K562 (cell line): ENCODE measurements around the gene PDLIM5. TPM values are rescaled to one million over a fixed set of nuclear protein-coding genes. Genes with fewer than 3 reads are reported as not detected.

Experiments used
- ATAC-seq: fragments of 200-7000 bp; cut with Tn5 transposase; 3 replicates; pipeline ENCODE4 v1.9.1; 2020; ENCODE audit warnings: moderate library complexity
- BruUV-seq: library from RNA; stranded (reverse); fragments of 400-500 nt; replicated peaks from 2 replicates; lab custom pipeline; 2021; lab: Mats Ljungman, UMichigan
- CTCF ChIA-PET: fragments of 300-600 bp; formaldehyde crosslinking; extraction: SDS; loops from one replicate; lab custom pipeline; 2021; ENCODE audit warnings: low intra/inter-chr PET ratio; lab: Yijun Ruan, JAX
- POLR2A ChIA-PET: fragments of 300-600, 350-650 bp; sonication (Branson Sonifier 250); formaldehyde crosslinking; extraction: SDS; loops from one replicate; lab custom pipeline; 2021; ENCODE audit warnings: antibody characterized with exemption, inconsistent platforms; lab: Yijun Ruan, JAX
- DNase-seq, 4 experiments: peaks; one replicate each; pipeline versions ENCODE4 v3.0.0 to v3.0.0-alpha.2; 2011 to 2018; ENCODE audit warnings: low spot score in 3 of 4, mixed read lengths in 3 of 4; ENCODE audit errors: extremely low read depth in 1 of 4
- FAIRE-seq: peaks from 2 replicates; lab custom pipeline; 2011; peaks lifted over from hg19 to GRCh38; lab: Jason Lieb, UNC
- H2AFZ ChIP-seq: 2 replicates; pipeline ENCODE4 v1.6.0; 2011; ENCODE audit warnings: low read depth, low read length, control low read depth, inconsistent platforms
- H3K27ac ChIP-seq: fragments of 200-600 bp; 3 replicates; pipeline ENCODE4 v1.8.0; 2011; ENCODE audit warnings: low read depth, mild to moderate bottlenecking, control low read depth, inconsistent platforms, low read length, moderate library complexity, mixed read lengths; ENCODE audit errors: extremely low read depth
- H3K27me3 ChIP-seq, 2 experiments: fragments of 300-600 bp in 1 of 2; 2 replicates in 1 of 2; 3 replicates in 1 of 2; pipeline versions ENCODE4 v1.6.0 to v1.8.0; 2011; ENCODE audit warnings: inconsistent platforms in 2 of 2, low read length in 2 of 2, mild to moderate bottlenecking in 1 of 2, mixed read lengths in 1 of 2, moderate library complexity in 1 of 2; ENCODE audit not compliant: control insufficient read depth in 2 of 2, insufficient read depth in 2 of 2
- H3K36me3 ChIP-seq: fragments of 300-600 bp; 3 replicates; pipeline ENCODE4 v1.8.0; 2011; ENCODE audit warnings: mild to moderate bottlenecking, low read length, inconsistent platforms; ENCODE audit not compliant: control insufficient read depth, insufficient read depth
- H3K4me1 ChIP-seq, 2 experiments: fragments of 200-600 bp in 1 of 2; replicated peaks in 1 of 2; 2 replicates in 1 of 2; 3 replicates in 1 of 2; pipeline versions ENCODE4 v1.5.1 to v1.8.0; 2011; ENCODE audit warnings: inconsistent platforms in 2 of 2, low read length in 2 of 2, mild to moderate bottlenecking in 1 of 2, mixed read lengths in 1 of 2, moderate library complexity in 1 of 2; ENCODE audit not compliant: control insufficient read depth in 2 of 2, insufficient read depth in 2 of 2
- H3K4me2 ChIP-seq: 2 replicates; pipeline ENCODE4 v1.6.1; 2011; ENCODE audit warnings: low read length, control low read depth, inconsistent platforms, mixed read lengths; ENCODE audit not compliant: insufficient read depth
- H3K4me3 ChIP-seq: fragments of 200-600 bp; sonication (generic), shearing (Covaris generic); 2 replicates; pipeline ENCODE4 v1.5.1; 2016; ENCODE audit warnings: control low read depth, inconsistent platforms
- H3K79me2 ChIP-seq: fragments of 200-600 bp; 3 replicates; pipeline ENCODE4 v1.8.0; 2011; ENCODE audit warnings: low read length, inconsistent platforms; ENCODE audit not compliant: control insufficient read depth, insufficient read depth
- H3K9ac ChIP-seq, 2 experiments: 2 replicates each; pipeline versions ENCODE4 v1.6.0 to v1.6.1; 2011; ENCODE audit warnings: low read depth in 2 of 2, low read length in 2 of 2, control low read depth in 1 of 2, inconsistent platforms in 1 of 2, mild to moderate bottlenecking in 1 of 2, mixed read lengths in 1 of 2; ENCODE audit not compliant: insufficient read depth in 1 of 2
- H3K9me1 ChIP-seq: one replicate; pipeline ENCODE4 v1.6.0; 2011; ENCODE audit warnings: inconsistent platforms, mild to moderate bottlenecking, low read length, moderate library complexity; ENCODE audit not compliant: control insufficient read depth, insufficient read depth
- H3K9me3 ChIP-seq: replicated peaks from 2 replicates; pipeline ENCODE4 v1.5.1; 2011; ENCODE audit warnings: low read depth, low read length, inconsistent platforms; ENCODE audit not compliant: control insufficient read depth, insufficient read depth
- H4K20me1 ChIP-seq: replicated peaks from 2 replicates; pipeline ENCODE4 v1.6.1; 2011; ENCODE audit warnings: low read length, inconsistent platforms, mixed read lengths; ENCODE audit not compliant: control insufficient read depth, insufficient read depth
- BCL6 ChIP-seq: fragments of 250-450 bp; sonication (Bioruptor Pico); IDR thresholded peaks from 2 replicates; pipeline ENCODE4 v1.4.0; 2020
- BDP1 ChIP-seq: IDR thresholded peaks from 3 replicates; pipeline ENCODE4 v1.6.1; 2011; ENCODE audit not compliant: insufficient read length, insufficient read depth
- CEBPG ChIP-seq, 3 experiments: fragments of 200-800 bp in 1 of 3; sonication (Bioruptor generic) in 1 of 3; sonication (generic) in 1 of 3; formaldehyde crosslinking in 1 of 3; IDR thresholded peaks in 2 of 3; conservative IDR thresholded peaks in 1 of 3; 2 replicates each; pipeline versions ENCODE4 v1.6.1 to v1.8.0; 2016 to 2022; ENCODE audit warnings: missing compliant biosample characterization in 2 of 3, missing genetic modification characterization in 2 of 3, mild to moderate bottlenecking in 1 of 3, missing genetic modification reagents in 1 of 3
- FOSL1 ChIP-seq: fragments of 200-800 bp; sonication (Bioruptor generic); conservative IDR thresholded peaks from 2 replicates; pipeline ENCODE4 v1.6.1; 2016; ENCODE audit warnings: missing genetic modification characterization, missing compliant biosample characterization
- KDM1A ChIP-seq, 2 experiments: fragments of 450-650 bp; IDR thresholded peaks; 2 replicates each; pipeline ENCODE4 v1.6.1; 2016; ENCODE audit warnings: mild to moderate bottlenecking in 2 of 2
- LCOR ChIP-seq: sonication (generic); formaldehyde crosslinking; IDR thresholded peaks from 2 replicates; pipeline ENCODE4 v1.8.0; 2022; ENCODE audit warnings: mild to moderate bottlenecking, missing genetic modification reagents
- MXI1 ChIP-seq: IDR thresholded peaks from 2 replicates; pipeline ENCODE4 v1.6.1; 2011; ENCODE audit warnings: low read depth, mild to moderate bottlenecking, improper control_type of control experiment, low read length
- NFIC ChIP-seq: fragments of 450-650 bp; IDR thresholded peaks from 2 replicates; pipeline ENCODE4 v1.6.1; 2017; ENCODE audit warnings: mild to moderate bottlenecking, inconsistent platforms
- RERE ChIP-seq: sonication (generic); formaldehyde crosslinking; IDR thresholded peaks from 2 replicates; pipeline ENCODE4 v1.8.0; 2023; ENCODE audit warnings: missing genetic modification reagents, mild to moderate bottlenecking, borderline replicate concordance
- ZNF778 ChIP-seq: fragments of 450-650 bp; formaldehyde crosslinking; IDR thresholded peaks from 2 replicates; pipeline ENCODE4 v1.4.0; 2020; ENCODE audit warnings: mild to moderate bottlenecking, moderate library complexity
- WGBS: fragments of 100-300 bp; shearing (Covaris generic); methylation state at CpG from one replicate; pipeline ENCODE4 v1.1.6; 2016; ENCODE audit warnings: low coverage, mixed read lengths; ENCODE audit not compliant: insufficient coverage; ENCODE audit errors: missing lambda C conversion rate; 5-methylcytosine and 5-hydroxymethylcytosine counted together
- in situ Hi-C: fragments of 300-500 bp; cut with MboI; formaldehyde crosslinking; loops from 4 replicates; pipeline ENCODE4 v1.15.0; 2018; ENCODE audit warnings: inconsistent platforms, mixed read lengths
- intact Hi-C: fragments of 100-400 bp; cut with micrococcal nuclease; formaldehyde crosslinking; loops from 2 replicates; pipeline ENCODE4 v1.14.2; 2022
- polyA plus RNA-seq, 8 experiments: library from polyadenylated mRNA; depleted of rRNA in 4 of 8; stranded (reverse) in 5 of 8; unstranded in 3 of 8; fragments of >200 nt; fragmentation: Nextera tagmentation in 2 of 8; fragmentation: Illumina TruSeq in 1 of 8; extraction: Ambion mirVana in 2 of 8; extraction: Trizol in 1 of 8; gene quantifications; 2 replicates each; pipeline versions ENCODE4 v1.2.1 to v1.2.3, GENCODE V29; 2011 to 2014; ENCODE audit warnings: inconsistent platforms in 1 of 8, missing spikeins in 1 of 8
- total RNA-seq, 7 experiments: library from RNA; depleted of rRNA in 6 of 7; stranded (reverse); fragments of >200 nt in 6 of 7; fragmentation: Illumina TruSeq in 2 of 7; extraction: Trizol in 2 of 7; gene quantifications; 2 replicates each; pipeline versions ENCODE4 v1.2.1 to v1.2.3, GENCODE V29; 2011 to 2021; ENCODE audit warnings: low replicate concordance in 1 of 7

The PDLIM5 gene
- total and polyA plus RNA-seq, 9 of the 15 experiments (the other 6 are each of a cell fraction or from before 2014, with no cell fraction given): 36.9 to 127 (median 62.5) TPM

- no peak for ATAC-seq
- POLR2A ChIA-PET: no interaction called here
Observed at GRCh38 chr4:94689155-94689860, 237.6 kb downstream of the PDLIM5 start.

GRCh38 chr4:94690851-94691254 lies 239.1 kb downstream of the PDLIM5 start:
- no peak overlapping the region for H3K27ac ChIP-seq
- intact Hi-C loops: no loop called here
- no peak overlapping the region for H3K4me2 ChIP-seq
- no peak overlapping the region for H2AFZ ChIP-seq
- DNase-seq (no peak), ATAC-seq (no peak), FAIRE-seq (no peak)
- ChIA-PET POLR2A (no interaction called here), CTCF (no interaction called here)
- H3K79me2 ChIP-seq: no peaks in the 10 kb centered on the region
- in situ Hi-C loops: no loop called here
- BruUV-seq: no TSS peak
- no peaks in the 10 kb centered on the region for H4K20me1 ChIP-seq
- H3K9me3 ChIP-seq: no peaks in the 10 kb centered on the region
- H3K9ac ChIP-seq: no peak overlapping the region
- peaks cover 5 to 6% of the 10 kb centered on the region in 2 experiments; a peak in 2 of 5 replicates for H3K27me3 ChIP-seq
- H3K36me3 ChIP-seq: no peaks in the 10 kb centered on the region
- H3K9me1 ChIP-seq: no peaks in the 10 kb centered on the region
- no peak overlapping the region for H3K4me3 ChIP-seq
- 0% methylated on average over 4 of the region's 4 CpGs for WGBS
- no peaks in the 10 kb centered on the region for H3K4me1 ChIP-seq
- TF ChIP-seq CEBPG (CRISPR knock-in tag; IDR thresholded peaks at IDR 0.05): no peak
- TF ChIP-seq CEBPG (tag; conservative IDR thresholded peaks at IDR 0.05 in 1 of 2, IDR thresholded peaks at IDR 0.05 in 1 of 2): 0 out of 4 replicates have a peak, but pooled peaks of 1 of the 2 experiments have one; percentile 36
- TF ChIP-seq BDP1: no peak
- TF ChIP-seq FOSL1 (tag): peak; percentile 53
- no peak for TF ChIP-seq RERE (CRISPR knock-in tag)
- no peak for TF ChIP-seq MXI1

More at GRCh38 chr4:94689155-94689860, 237.6 kb downstream of the PDLIM5 start:
- Histone ChIP-seq H3K4me1 (no peaks in the 10 kb centered on the region), H4K20me1 (no peaks in the 10 kb centered on the region), H3K4me3 (no peak overlapping the region), H3K36me3 (no peaks in the 10 kb centered on the region), H3K9ac (no peak overlapping the region), H3K27me3 (peaks cover 7 to 10% of the 10 kb centered on the region in 2 experiments; a peak in 3 of 5 replicates), H3K27ac (no peak overlapping the region), H3K79me2 (no peaks in the 10 kb centered on the region), H3K9me1 (no peaks in the 10 kb centered on the region), H3K4me2 (no peak overlapping the region), H3K9me3 (no peaks in the 10 kb centered on the region), H2AFZ (no peak overlapping the region)
- no peak for FAIRE-seq
- CTCF ChIA-PET: no interaction called here
- no TSS peak for BruUV-seq
- in situ Hi-C loops: no loop called here
- no peak for DNase-seq
- WGBS: 0% methylated on average over 4 of the region's 4 CpGs
- TF ChIP-seq NFIC (peak; percentile 67), KDM1A (IDR thresholded peaks at IDR 0.05) (peak; percentile 49 to 51; a peak in 2 of 4 replicates), LCOR (no peak), ZNF778 (CRISPR knock-in tag) (no peak), BCL6 (CRISPR knock-in tag) (no peak)
- intact Hi-C loops: no loop called here
